ENCODE results near the gene UBE2G2.
A peak's percentile ranks its signal among the peaks of the same experiment; 100 is the strongest.

Gene UBE2G2

DNA sequence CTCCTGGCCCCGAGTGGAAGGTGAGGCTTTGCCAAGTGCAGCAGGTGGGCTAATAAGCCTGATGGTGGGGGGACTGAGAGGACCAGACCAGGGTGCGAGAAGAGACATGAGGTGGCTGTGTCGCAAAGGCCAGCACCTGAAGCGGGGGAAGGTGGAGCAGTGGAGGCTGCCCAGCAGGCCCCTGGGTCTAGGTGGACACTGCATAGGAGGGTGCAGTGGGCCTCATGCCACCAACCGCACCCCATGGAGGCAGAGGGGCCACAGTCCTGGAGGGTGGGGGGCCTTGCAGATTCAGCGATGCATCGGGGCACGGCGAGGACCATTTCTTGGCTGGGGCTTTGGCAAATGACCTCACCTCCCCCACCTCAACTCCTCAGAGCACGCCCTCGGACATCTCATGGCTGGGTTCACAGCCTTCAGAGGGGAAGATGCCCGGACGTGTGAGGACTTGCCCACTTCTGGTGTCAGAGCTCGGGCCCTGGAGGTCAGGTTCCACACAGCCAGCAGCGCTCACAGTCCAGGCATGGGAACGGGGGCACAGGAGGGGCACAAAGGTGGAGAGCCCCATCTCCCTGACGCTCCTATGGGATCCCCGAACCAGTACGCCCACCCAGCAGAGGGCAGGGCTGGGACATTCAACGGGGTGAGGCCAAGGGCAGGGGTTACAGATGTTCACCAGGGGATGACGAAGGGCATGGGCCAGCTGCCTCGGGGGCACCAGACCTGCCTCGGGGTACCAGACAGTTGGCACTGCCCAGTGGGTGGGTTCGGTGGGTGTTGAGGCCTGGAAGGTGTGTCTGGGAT, 35.4 kb downstream of the UBE2G2 start:
- no peak for DNase-seq (ENCODE audit: low read depth)
- TF ChIP-seq, protein P1, sequence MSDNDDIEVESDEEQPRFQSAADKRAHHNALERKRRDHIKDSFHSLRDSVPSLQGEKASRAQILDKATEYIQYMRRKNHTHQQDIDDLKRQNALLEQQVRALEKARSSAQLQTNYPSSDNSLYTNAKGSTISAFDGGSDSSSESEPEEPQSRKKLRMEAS (IDR thresholded peaks at IDR 0.05; ENCODE audit: low read depth, low read length): no peak
- TF ChIP-seq MYC (IDR thresholded peaks at IDR 0.05; ENCODE audit: low read depth, low read length): no peak
- TF ChIP-seq, protein P2, sequence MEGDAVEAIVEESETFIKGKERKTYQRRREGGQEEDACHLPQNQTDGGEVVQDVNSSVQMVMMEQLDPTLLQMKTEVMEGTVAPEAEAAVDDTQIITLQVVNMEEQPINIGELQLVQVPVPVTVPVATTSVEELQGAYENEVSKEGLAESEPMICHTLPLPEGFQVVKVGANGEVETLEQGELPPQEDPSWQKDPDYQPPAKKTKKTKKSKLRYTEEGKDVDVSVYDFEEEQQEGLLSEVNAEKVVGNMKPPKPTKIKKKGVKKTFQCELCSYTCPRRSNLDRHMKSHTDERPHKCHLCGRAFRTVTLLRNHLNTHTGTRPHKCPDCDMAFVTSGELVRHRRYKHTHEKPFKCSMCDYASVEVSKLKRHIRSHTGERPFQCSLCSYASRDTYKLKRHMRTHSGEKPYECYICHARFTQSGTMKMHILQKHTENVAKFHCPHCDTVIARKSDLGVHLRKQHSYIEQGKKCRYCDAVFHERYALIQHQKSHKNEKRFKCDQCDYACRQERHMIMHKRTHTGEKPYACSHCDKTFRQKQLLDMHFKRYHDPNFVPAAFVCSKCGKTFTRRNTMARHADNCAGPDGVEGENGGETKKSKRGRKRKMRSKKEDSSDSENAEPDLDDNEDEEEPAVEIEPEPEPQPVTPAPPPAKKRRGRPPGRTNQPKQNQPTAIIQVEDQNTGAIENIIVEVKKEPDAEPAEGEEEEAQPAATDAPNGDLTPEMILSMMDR (IDR thresholded peaks at IDR 0.05; ENCODE audit: low read depth, low read length): no peak
- TF ChIP-seq POLR2A (IDR thresholded peaks at IDR 0.05; ENCODE audit: extremely low read depth, insufficient read length): no peak
- no peak overlapping the region for H3K4me3 ChIP-seq (ENCODE audit: low read depth, low read length)

DNA sequence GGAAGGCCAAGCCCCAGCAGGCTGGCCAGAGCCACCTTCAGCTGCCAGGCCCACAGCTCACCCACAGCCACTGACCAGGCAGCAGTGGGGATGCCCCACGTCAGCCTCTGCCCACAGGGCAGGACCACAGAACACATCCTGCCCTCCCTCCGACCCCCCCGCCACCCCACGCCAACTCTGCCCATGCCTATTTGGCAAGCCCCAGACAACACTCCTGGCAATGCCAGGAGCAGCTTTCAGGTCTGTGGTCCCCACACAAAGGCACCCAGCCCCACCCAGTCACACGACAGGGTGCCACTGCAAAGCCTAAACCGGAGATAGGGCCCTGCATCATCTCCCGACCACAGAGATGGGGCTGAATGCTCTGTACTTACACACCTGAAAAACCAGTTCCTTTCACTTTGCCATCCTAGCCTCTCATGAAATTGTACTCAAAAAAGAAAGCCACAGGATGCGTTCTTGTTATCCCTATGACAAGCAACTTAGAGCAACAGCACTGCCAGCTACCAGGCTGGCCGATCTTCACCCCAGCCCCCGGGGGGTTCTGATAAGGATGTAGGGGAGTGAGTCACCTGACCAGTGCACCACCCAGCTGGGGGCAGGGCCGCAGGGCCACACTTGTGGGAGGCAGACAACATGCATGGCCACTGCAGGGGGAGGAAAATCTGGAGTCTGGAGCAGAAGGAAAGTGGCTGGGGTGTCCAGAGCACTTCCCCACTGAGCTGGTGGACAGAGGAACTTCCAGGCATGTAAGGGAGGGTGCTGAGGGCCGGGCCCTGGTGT, 36.2 kb downstream of the UBE2G2 start:
- TF ChIP-seq, protein P2 (IDR thresholded peaks at IDR 0.05; ENCODE audit: low read depth, low read length): no peak
- TF ChIP-seq, protein P1 (IDR thresholded peaks at IDR 0.05; ENCODE audit: low read depth, low read length): 0 out of 2 replicates have a peak, but pooled peaks have one; percentile 7
- DNase-seq (ENCODE audit: low read depth): peak; percentile 69
- H3K4me3 ChIP-seq (ENCODE audit: low read depth, low read length): no peak overlapping the region

DNA sequence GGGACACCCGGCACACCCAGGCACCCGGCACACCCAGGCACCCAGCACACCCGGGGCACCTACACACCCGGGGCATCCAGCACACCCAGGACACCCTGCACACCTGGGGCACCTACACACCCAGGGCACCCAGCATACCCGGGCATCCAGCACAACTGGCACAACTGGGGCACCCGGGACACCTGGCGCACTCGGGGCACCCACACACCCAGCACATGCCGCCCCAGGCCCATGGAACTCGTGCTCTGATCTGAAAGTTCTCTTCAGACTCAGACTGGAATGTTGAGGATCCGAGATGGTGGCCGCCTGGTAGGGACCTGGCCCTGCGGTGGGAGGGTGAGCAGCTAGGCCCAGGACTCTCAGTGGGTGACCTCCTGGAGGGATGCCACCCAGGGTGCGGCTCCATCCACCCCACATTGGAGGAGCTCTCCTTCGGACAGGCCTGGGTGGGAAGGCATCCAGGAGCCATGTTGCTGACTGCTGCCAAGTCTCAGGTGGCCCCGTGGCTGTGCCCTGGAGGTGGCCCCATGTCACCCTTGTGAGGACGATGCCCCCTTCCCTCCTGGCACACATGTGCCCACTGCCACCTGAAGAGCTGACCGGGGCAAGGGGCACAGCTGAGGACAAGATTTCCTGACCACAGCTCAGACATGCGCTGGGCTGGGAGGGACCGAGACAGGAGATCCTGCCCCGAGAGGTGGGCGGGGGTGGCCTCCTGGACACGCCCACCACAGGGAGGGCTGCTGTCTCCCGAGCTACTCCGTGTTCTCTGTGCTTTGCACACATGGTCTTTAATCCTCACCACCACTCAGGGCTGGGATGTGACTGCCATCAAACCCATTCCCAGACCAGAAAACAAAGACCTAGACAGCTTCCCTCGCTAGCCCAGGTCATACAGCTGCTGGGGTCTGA, 37.0 kb downstream of the UBE2G2 start:
- no peak for DNase-seq (ENCODE audit: low read depth)

DNA sequence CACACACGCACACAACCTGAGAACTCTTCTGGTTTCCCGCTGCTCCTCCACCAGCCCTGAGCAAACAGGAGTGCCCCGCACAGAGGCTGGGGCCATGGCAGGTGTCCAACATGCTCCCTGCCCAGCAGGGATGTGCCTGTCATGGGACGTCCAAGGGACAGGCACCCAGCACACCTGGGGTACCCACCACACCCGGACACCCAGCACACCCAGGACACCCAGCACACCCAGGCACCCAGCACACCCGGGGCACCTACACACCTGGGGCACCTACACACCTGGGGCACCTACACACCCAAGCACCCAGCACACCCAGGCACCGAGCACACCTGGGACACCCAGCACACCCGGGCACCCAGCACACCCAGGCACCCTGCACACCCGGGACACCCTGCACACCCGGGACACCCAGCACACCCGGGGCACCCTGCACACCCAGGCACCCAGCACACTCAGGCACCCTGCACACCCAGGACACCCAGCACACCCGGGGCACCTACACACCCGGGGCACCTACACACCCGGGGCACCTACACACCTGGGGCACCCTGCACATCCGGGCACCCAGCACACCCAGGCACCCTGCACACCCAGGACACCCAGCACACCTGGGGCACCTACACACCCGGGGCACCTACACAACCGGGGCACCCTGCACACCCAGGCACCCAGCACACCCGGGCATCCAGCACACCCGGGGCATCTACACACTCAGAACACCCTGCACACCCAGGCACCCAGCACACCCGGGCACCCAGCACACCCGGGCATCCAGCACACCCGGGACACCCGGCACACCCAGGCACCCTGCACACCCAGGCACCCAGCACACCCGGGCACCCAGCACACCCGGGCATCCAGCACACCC, 37.9 kb downstream of the UBE2G2 start:
- TF ChIP-seq POLR2A (IDR thresholded peaks at IDR 0.05; ENCODE audit: extremely low read depth, insufficient read length) (no peak), MYC (IDR thresholded peaks at IDR 0.05; ENCODE audit: low read depth, low read length) (no peak)
- TF ChIP-seq, protein P2 (IDR thresholded peaks at IDR 0.05; ENCODE audit: low read depth, low read length): no peak
- TF ChIP-seq, protein P1 (IDR thresholded peaks at IDR 0.05; ENCODE audit: low read depth, low read length): no peak

More for the DNA sequence above, 37.0 kb downstream of the UBE2G2 start:
- TF ChIP-seq, protein P2 (IDR thresholded peaks at IDR 0.05; ENCODE audit: low read depth, low read length): no peak
- TF ChIP-seq MYC (IDR thresholded peaks at IDR 0.05; ENCODE audit: low read depth, low read length): no peak
- TF ChIP-seq, protein P1 (IDR thresholded peaks at IDR 0.05; ENCODE audit: low read depth, low read length): no peak
- no peak for TF ChIP-seq POLR2A (IDR thresholded peaks at IDR 0.05; ENCODE audit: extremely low read depth, insufficient read length)
- H3K4me3 ChIP-seq (ENCODE audit: low read depth, low read length): no peak overlapping the region

DNA sequence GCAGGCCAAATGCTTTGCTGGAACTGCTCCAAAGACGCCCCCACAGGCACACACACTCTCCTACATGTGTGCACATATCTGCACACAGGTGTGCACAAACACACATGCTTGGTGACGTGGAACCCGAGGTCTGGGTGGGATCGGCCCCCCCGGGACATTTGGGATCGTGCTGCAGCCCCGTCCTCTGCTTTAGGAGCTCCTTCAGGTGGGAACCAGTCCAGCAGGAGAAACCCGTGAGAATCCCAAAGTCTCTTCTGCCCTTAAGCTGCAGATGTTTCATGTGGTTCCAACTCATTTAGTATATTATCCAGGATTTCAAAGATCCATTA, 38.6 kb downstream of the UBE2G2 start:
- DNase-seq (ENCODE audit: low read depth): no peak
- TF ChIP-seq POLR2A (IDR thresholded peaks at IDR 0.05; ENCODE audit: extremely low read depth, insufficient read length) (no peak), MYC (IDR thresholded peaks at IDR 0.05; ENCODE audit: low read depth, low read length) (no peak)
- TF ChIP-seq, protein P2 (IDR thresholded peaks at IDR 0.05; ENCODE audit: low read depth, low read length): no peak
- TF ChIP-seq, protein P1 (IDR thresholded peaks at IDR 0.05; ENCODE audit: low read depth, low read length): no peak
- no peak overlapping the region for H3K4me3 ChIP-seq (ENCODE audit: low read depth, low read length)

More for the DNA sequence above, 37.9 kb downstream of the UBE2G2 start:
- DNase-seq (ENCODE audit: low read depth): no peak
- H3K4me3 ChIP-seq (ENCODE audit: low read depth, low read length): no peak overlapping the region

Data from NB4 (cell line).